MV-4-11 (cell line): Measurements from ENCODE around the gene TP53I13.

ENCODE experiments used
- DNase-seq: peaks from one replicate; lab custom pipeline; 2025; lab: John Stamatoyannopoulos, UW

The TP53I13 gene

GRCh38 chr17:29581583-29582253 is 13.2 kb downstream of the TP53I13 start:
- no peak for DNase-seq

- DNase-seq, result no peak
Observed at GRCh38 chr17:29582254-29582765, 13.8 kb downstream of the TP53I13 start.

- DNase-seq, result no peak
Observed at GRCh38 chr17:29582772-29583171, 14.3 kb downstream of the TP53I13 start.

- no peak for DNase-seq
Observed at GRCh38 chr17:29583324-29584248, 15.1 kb downstream of the TP53I13 start.

- no peak for DNase-seq
Observed at GRCh38 chr17:29584452-29585079, 16.1 kb downstream of the TP53I13 start.

- DNase-seq, result no peak
Observed at GRCh38 chr17:29585080-29585751, 16.7 kb downstream of the TP53I13 start.

GRCh38 chr17:29586676-29587469 is 18.4 kb downstream of the TP53I13 start:
- DNase-seq, result no peak

GRCh38 chr17:29587591-29587990 is 19.1 kb downstream of the TP53I13 start:
- no peak for DNase-seq

GRCh38 chr17:29588017-29588561 is 19.6 kb downstream of the TP53I13 start:
- DNase-seq, result no peak

- DNase-seq, result no peak
Observed at GRCh38 chr17:29588562-29589411, 20.3 kb downstream of the TP53I13 start.

GRCh38 chr17:29589524-29590410 is 21.3 kb downstream of the TP53I13 start, which contains the start of gene GIT1:
Gene GIT1 (minus strand): TSS chr17:29589648. CDS start chr17:29589378, 270 bp downstream.
- DNase-seq, result peak; percentile 73

- no peak for DNase-seq
Observed at GRCh38 chr17:29590411-29591145, 22.1 kb downstream of the TP53I13 start.

- DNase-seq, result no peak
Observed at GRCh38 chr17:29591146-29591736, 22.7 kb downstream of the TP53I13 start.

- peak; percentile 72 for DNase-seq
Observed at GRCh38 chr17:29591737-29592608, 23.5 kb downstream of the TP53I13 start.

- DNase-seq, result no peak
Observed at GRCh38 chr17:29592850-29593551, 24.5 kb downstream of the TP53I13 start, which contains the start of gene ANKRD13B. Gene ANKRD13B (plus strand): TSS chr17:29593132. CDS start chr17:29593622, 490 bp downstream.
